Measurements from ENCODE around the gene TMEM132A.

The TMEM132A gene

DNA sequence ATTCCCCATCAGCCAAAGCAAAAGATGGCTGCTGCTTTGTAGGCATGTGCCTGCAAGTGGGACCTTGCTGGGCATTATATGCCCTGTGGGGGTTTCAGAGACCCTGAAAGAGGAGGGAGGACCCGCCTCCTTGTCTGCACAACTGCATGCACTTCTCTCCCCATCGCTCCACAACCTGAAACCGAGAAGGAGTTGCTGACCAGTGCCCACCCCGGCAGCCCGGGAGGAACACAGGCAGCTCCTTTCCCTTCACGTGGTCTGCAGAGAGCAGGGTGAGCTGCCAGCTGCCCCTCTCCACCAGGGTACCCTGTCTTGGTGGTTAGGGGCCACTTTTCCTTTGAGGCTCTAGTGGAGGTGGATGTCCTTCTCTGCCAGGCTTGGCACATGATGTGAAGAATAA, 1.4 kb upstream of the TMEM132A start:
- H3K27ac ChIP-seq, result no peak overlapping the region
- TF ChIP-seq, protein P1, sequence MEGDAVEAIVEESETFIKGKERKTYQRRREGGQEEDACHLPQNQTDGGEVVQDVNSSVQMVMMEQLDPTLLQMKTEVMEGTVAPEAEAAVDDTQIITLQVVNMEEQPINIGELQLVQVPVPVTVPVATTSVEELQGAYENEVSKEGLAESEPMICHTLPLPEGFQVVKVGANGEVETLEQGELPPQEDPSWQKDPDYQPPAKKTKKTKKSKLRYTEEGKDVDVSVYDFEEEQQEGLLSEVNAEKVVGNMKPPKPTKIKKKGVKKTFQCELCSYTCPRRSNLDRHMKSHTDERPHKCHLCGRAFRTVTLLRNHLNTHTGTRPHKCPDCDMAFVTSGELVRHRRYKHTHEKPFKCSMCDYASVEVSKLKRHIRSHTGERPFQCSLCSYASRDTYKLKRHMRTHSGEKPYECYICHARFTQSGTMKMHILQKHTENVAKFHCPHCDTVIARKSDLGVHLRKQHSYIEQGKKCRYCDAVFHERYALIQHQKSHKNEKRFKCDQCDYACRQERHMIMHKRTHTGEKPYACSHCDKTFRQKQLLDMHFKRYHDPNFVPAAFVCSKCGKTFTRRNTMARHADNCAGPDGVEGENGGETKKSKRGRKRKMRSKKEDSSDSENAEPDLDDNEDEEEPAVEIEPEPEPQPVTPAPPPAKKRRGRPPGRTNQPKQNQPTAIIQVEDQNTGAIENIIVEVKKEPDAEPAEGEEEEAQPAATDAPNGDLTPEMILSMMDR (IDR thresholded peaks at IDR 0.05), result no peak
- DNase-seq (ENCODE audit: low spot score), result no peak
- H3K4me3 ChIP-seq, result no peak overlapping the region

DNA sequence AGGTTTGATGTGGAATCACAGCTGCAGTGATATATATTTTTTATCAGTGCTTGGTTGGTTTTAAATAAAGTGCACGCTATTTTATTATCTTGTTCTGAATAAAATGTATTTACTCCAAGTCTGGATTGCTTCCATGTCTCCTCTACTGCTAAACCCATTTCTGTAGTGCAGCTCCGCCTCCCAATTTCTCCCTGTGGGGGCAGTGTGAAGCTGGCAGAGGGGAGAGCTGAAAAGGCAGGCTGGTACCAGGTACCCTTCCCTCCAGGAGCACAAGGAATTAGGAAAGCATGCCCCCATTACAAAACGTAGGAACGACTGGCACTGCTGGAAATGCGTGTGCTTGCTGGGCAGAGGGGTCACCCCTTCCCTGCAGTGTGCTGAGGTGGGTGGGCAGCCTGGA, 934 bp upstream of the TMEM132A start:
- Histone ChIP-seq H3K27ac (no peak overlapping the region), H3K4me3 (no peak overlapping the region)
- TF ChIP-seq, protein P1 (IDR thresholded peaks at IDR 0.05), result no peak
- DNase-seq (ENCODE audit: low spot score), result no peak

DNA sequence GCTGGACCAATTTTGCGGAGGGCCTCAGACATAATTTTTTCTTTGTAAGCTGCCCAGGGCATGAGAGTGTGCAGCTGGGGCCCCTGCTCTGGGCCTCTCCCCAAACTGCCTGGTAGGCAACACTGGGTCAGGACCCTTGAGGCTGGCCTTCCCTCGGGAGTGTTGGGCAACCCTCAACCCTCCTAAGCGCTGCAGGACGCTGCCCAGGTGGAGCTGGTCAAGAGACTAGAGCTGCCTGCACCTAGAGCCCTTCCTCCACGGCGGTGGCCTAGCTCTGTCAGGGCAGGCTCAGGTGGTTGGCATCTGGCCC, 505 bp upstream of the TMEM132A start:
- TF ChIP-seq, protein P1 (IDR thresholded peaks at IDR 0.05), result no peak
- Histone ChIP-seq H3K4me3 (peak overlapping the region; percentile 79), H3K27ac (no peak overlapping the region)
- no peak for DNase-seq (ENCODE audit: low spot score)

DNA sequence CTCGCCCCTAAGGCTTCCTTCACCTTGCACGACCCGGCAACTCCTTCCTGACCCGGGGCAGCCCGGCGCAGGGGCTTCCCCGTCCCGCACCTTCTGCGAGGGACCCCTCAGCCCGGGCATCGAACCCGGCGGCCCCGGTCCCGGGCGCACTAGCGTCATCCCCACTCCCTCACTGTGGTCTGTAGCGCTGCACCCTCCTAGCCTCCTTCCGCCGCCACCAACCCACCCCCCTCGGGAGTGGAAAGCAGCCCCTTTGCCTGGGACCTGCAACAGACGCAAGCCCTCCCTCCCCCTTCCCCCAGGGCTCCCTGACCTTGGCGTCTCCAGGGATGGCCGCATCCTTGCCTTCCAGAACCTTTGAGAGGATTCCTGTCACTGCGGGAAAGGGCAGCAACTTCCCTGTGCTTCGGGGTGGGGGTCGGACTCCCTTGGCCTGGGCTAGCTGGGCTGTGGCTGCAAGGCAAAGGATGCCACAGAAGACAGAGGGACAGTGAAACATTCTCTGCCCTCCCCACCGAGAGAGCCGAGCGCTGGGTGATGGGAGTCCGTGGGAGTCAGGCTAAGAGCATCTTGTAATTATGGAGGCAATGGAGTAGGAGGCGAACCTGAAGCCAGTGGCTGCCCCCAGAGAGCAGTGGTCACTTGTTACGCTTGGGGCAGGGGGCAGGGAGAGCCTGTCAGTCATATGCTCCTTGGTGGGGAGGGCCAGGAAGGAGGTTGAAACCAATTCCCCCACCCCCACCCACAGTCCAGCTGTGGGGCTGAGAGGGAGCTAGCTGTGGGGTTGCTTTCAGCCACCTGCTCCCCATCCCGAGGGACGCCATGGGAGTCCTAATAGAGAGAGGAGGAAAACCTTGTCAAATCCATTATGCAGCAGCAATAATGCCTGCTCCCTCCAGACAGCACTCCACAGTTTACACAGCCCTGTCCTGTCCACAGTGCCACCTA, 920 bp downstream of the TMEM132A start:
- Histone ChIP-seq H3K27ac (no peak overlapping the region), H3K4me3 (peak overlapping the region; percentile 79)
- DNase-seq (ENCODE audit: low spot score), result no peak
- TF ChIP-seq, protein P1 (IDR thresholded peaks at IDR 0.05), result no peak

DNA sequence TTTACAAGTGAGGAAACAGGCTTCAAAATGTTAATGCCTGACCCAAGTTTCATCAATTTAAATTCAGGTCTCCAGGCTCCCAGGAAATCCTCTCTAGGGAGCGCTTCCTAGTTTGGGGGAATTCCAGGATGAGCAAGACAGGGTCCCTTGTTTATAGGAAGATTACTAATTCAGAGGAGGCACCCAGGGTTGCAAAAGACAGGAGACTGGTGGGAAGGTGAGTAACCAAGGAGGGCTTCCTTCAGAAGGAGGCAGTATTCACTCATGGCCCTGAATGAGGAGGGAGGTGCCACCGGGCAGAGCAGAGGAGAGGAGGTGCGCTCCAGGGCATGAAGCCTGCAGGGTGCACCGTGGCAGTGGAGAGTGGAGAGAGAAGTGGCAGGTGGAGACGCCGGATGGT, 1.6 kb downstream of the TMEM132A start:
- TF ChIP-seq, protein P1 (IDR thresholded peaks at IDR 0.05), result no peak
- Histone ChIP-seq H3K27ac (no peak overlapping the region), H3K4me3 (no peak overlapping the region)
- DNase-seq (ENCODE audit: low spot score), result no peak

DNA sequence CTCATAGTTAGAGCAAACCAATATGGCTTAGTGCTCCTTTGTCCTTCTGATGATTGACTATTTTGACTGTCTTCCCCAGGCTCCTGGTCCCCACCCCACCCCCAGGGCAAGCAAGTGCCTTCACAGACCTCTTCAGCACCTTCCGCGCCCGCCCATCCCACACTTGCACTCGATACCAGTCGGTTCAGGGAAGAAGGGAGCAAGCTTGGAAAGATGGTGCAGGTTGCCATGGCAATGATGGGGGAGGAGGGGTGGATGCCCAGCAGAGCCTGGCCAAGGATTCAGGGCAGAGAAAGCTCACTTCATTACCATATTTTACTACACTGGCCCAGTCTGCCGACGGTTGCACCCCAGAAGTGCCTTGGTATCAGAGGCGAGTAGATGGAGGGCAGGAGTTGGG, 2.2 kb downstream of the TMEM132A start:
- TF ChIP-seq, protein P1 (IDR thresholded peaks at IDR 0.05), result no peak
- Histone ChIP-seq H3K27ac (no peak overlapping the region), H3K4me3 (no peak overlapping the region)
- no peak for DNase-seq (ENCODE audit: low spot score)

DNA sequence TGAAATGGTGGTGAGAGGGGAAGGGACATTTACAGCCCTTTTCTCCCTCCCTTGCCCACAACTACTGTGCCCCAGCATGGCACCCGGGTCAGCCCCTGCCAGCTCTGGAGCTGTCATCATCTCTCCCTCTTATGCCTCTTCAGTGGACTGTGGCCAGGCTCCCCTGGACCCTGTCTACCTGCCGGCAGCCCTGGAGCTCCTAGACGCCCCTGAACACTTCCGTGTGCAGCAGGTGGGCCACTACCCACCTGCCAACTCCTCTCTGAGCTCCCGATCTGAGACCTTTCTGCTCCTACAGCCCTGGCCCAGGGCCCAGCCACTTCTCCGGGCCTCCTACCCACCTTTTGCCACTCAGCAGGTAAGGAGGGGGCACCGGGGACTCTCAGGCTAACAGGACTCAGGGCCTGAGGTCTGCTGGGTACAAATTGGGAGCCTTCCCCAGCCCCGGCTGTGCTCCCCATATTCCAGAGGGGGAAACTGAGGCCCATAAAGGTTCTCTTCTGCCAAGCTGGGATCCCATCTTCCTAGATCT, 2.9 kb downstream of the TMEM132A start:
- no peak for DNase-seq (ENCODE audit: low spot score)
- H3K4me3 ChIP-seq, result no peak overlapping the region
- no peak overlapping the region for H3K27ac ChIP-seq
- TF ChIP-seq, protein P1 (IDR thresholded peaks at IDR 0.05), result no peak
